HFFc6 (cell line): Measurements from ENCODE around the gene TTC3. TPM values are rescaled to one million over a fixed set of nuclear protein-coding genes. Genes with fewer than 3 reads are reported as not detected.

Experiments used
- DNase-seq: peaks from one replicate; pipeline ENCODE4 v3.0.0-alpha.2; 2018
- H3K27ac Mint-ChIP-seq: 2 replicates; pipeline ENCODE4 v1.8.0; 2020; ENCODE audit warnings: mild to moderate bottlenecking, mixed read lengths
- H3K27me3 Mint-ChIP-seq: 2 replicates; pipeline ENCODE4 v1.8.0; 2021; ENCODE audit warnings: mild to moderate bottlenecking, moderate library complexity, mixed read lengths; ENCODE audit not compliant: insufficient read depth
- H3K36me3 Mint-ChIP-seq: 2 replicates; pipeline ENCODE4 v1.8.0; 2021; ENCODE audit warnings: low read depth, mixed read lengths
- H3K4me1 Mint-ChIP-seq: 2 replicates; pipeline ENCODE4 v1.8.0; 2020; ENCODE audit warnings: low read depth, mixed read lengths
- H3K4me3 Mint-ChIP-seq: 2 replicates; pipeline ENCODE4 v1.8.0; 2020; ENCODE audit warnings: mild to moderate bottlenecking, moderate library complexity, mixed read lengths
- H3K9me3 Mint-ChIP-seq: 2 replicates; pipeline ENCODE4 v1.8.0; 2020; ENCODE audit warnings: mild to moderate bottlenecking, mixed read lengths
- CTCF ChIP-seq: fragments of 200-600 bp; sonication (generic); IDR thresholded peaks from 2 replicates; pipeline ENCODE4 v1.5.0; 2021; ENCODE audit warnings: antibody characterized with exemption, mild to moderate bottlenecking
- total RNA-seq, 6 experiments: library from RNA; stranded (reverse); fragmentation: NEBNext Ultra II Directional; extraction: Animal tissue kit (Norgen Biotek cat#: 25700); gene quantifications; 2 replicates in 1 of 6; 3 replicates in 5 of 6; pipeline ENCODE4 v1.2.3, GENCODE V29; 2021

The TTC3 gene
- total RNA-seq, 6 experiments from 2014 or later, result 123 to 173 (median 134) TPM

- peaks cover 11% of the 10 kb centered on the region for H3K27me3 Mint-ChIP-seq
- peaks cover 41% of the 10 kb centered on the region for H3K4me1 Mint-ChIP-seq
- TF ChIP-seq CTCF, result no peak
- no peak overlapping the region for H3K27ac Mint-ChIP-seq
- H3K36me3 Mint-ChIP-seq, result peaks cover 32% of the 10 kb centered on the region
- H3K4me3 Mint-ChIP-seq, result no peak overlapping the region
- no peaks in the 10 kb centered on the region for H3K9me3 Mint-ChIP-seq
- DNase-seq, result no peak
Measured at GRCh38 chr21:37204580-37204979, 131.5 kb downstream of the TTC3 start.

GRCh38 chr21:37206496-37206895 is 133.4 kb downstream of the TTC3 start:
- no peak overlapping the region for H3K4me3 Mint-ChIP-seq
- DNase-seq, result no peak
- peaks cover 27% of the 10 kb centered on the region for H3K4me1 Mint-ChIP-seq
- peaks cover 26% of the 10 kb centered on the region for H3K36me3 Mint-ChIP-seq
- peaks cover 9% of the 10 kb centered on the region; the same call in 1 of the 2 replicates for H3K27me3 Mint-ChIP-seq
- no peak overlapping the region for H3K27ac Mint-ChIP-seq
- TF ChIP-seq CTCF, result no peak
- H3K9me3 Mint-ChIP-seq, result no peaks in the 10 kb centered on the region

GRCh38 chr21:37207441-37208009 is 134.5 kb downstream of the TTC3 start:
- peaks cover 9% of the 10 kb centered on the region; the same call in 1 of the 2 replicates for H3K27me3 Mint-ChIP-seq
- peaks cover 19% of the 10 kb centered on the region for H3K36me3 Mint-ChIP-seq
- H3K9me3 Mint-ChIP-seq, result no peaks in the 10 kb centered on the region
- TF ChIP-seq CTCF, result no peak
- H3K4me1 Mint-ChIP-seq, result peaks cover 27% of the 10 kb centered on the region
- H3K4me3 Mint-ChIP-seq, result peak overlapping the region; percentile 20
- peak overlapping the region; percentile 27; the same call in 1 of the 2 replicates for H3K27ac Mint-ChIP-seq
- peak; percentile 19 for DNase-seq

- Mint-ChIP-seq H3K4me1 (peaks cover 27% of the 10 kb centered on the region), H3K36me3 (peaks cover 13% of the 10 kb centered on the region), H3K4me3 (peak overlapping the region; percentile 20; the same call in 1 of the 2 replicates), H3K9me3 (no peaks in the 10 kb centered on the region), H3K27me3 (peaks cover 9% of the 10 kb centered on the region; the same call in 1 of the 2 replicates), H3K27ac (peak overlapping the region; percentile 27; the same call in 1 of the 2 replicates)
- no peak for TF ChIP-seq CTCF
- DNase-seq, result no peak
Measured at GRCh38 chr21:37208056-37208721, 135.1 kb downstream of the TTC3 start.

- Mint-ChIP-seq H3K4me1 (peaks cover 27% of the 10 kb centered on the region), H3K9me3 (no peaks in the 10 kb centered on the region), H3K27ac (no peak overlapping the region), H3K27me3 (peaks cover 9% of the 10 kb centered on the region; the same call in 1 of the 2 replicates), H3K4me3 (no peak overlapping the region), H3K36me3 (peaks cover 10% of the 10 kb centered on the region)
- DNase-seq, result no peak
- TF ChIP-seq CTCF, result no peak
Measured at GRCh38 chr21:37208741-37209225, 135.7 kb downstream of the TTC3 start.
